EH (cell line): Measurements from ENCODE around the gene COL5A2.

Source experiments
- DNase-seq: peaks from one replicate; pipeline ENCODE4 v3.0.0-alpha.2; 2015; ENCODE audit warnings: low read depth

The COL5A2 gene

GRCh38 chr2:189178726-189179569 is 613 bp downstream of the COL5A2 start:
- DNase-seq: peak; percentile 86

- peak; percentile 40 for DNase-seq
Measured at GRCh38 chr2:189178054-189178453, 1.5 kb downstream of the COL5A2 start.

- DNase-seq: peak; percentile 59
Measured at GRCh38 chr2:189177251-189177840, 2.2 kb downstream of the COL5A2 start.

- DNase-seq: no peak
Measured at GRCh38 chr2:189176516-189176915, 3.0 kb downstream of the COL5A2 start.

- no peak for DNase-seq
Measured at GRCh38 chr2:189175869-189176433, 3.6 kb downstream of the COL5A2 start.

GRCh38 chr2:189171956-189172609 is 7.5 kb downstream of the COL5A2 start:
- DNase-seq: peak; percentile 41

GRCh38 chr2:189168856-189169499 is 10.6 kb downstream of the COL5A2 start:
- no peak for DNase-seq

- peak; percentile 44 for DNase-seq
Measured at GRCh38 chr2:189165656-189166380, 13.7 kb downstream of the COL5A2 start.

GRCh38 chr2:189164746-189165145 is 14.8 kb downstream of the COL5A2 start:
- peak; percentile 74 for DNase-seq

- peak; percentile 96 for DNase-seq
Measured at GRCh38 chr2:189163889-189164288, 15.7 kb downstream of the COL5A2 start.

GRCh38 chr2:189162566-189162965 is 17.0 kb downstream of the COL5A2 start:
- DNase-seq: peak; percentile 69

- DNase-seq: no peak
Measured at GRCh38 chr2:189161894-189162293, 17.7 kb downstream of the COL5A2 start.

- DNase-seq: no peak
Measured at GRCh38 chr2:189159717-189160116, 19.8 kb downstream of the COL5A2 start.

- no peak for DNase-seq
Measured at GRCh38 chr2:189159273-189159672, 20.3 kb downstream of the COL5A2 start.

GRCh38 chr2:189157939-189158338 is 21.6 kb downstream of the COL5A2 start:
- DNase-seq: no peak

- DNase-seq: peak; percentile 80
Measured at GRCh38 chr2:189157456-189157855, 22.1 kb downstream of the COL5A2 start.

- peak; percentile 51 for DNase-seq
Measured at GRCh38 chr2:189155795-189156194, 23.8 kb downstream of the COL5A2 start.

GRCh38 chr2:189153619-189154018 is 25.9 kb downstream of the COL5A2 start:
- DNase-seq: peak; percentile 65

GRCh38 chr2:189152483-189152882 is 27.1 kb downstream of the COL5A2 start:
- peak; percentile 42 for DNase-seq

- DNase-seq: no peak
Measured at GRCh38 chr2:189151906-189152305, 27.7 kb downstream of the COL5A2 start.

- DNase-seq: peak; percentile 85
Measured at GRCh38 chr2:189150033-189150432, 29.5 kb downstream of the COL5A2 start.
